NB4 (cell line): Measurements from ENCODE around the gene PIK3R3.

Experiments
- DNase-seq: peaks from one replicate; pipeline ENCODE4 v3.0.0; 2010; ENCODE audit warnings: low read depth
- H3K4me3 ChIP-seq: one replicate; pipeline ENCODE4 v1.5.1; 2011; ENCODE audit warnings: mild to moderate bottlenecking, low read depth, low read length, moderate library complexity
- MAX ChIP-seq: IDR thresholded peaks from 2 replicates; pipeline ENCODE4 v1.6.1; 2011; ENCODE audit warnings: low read depth, low read length
- MYC ChIP-seq: IDR thresholded peaks from 2 replicates; pipeline ENCODE4 v1.6.1; 2011; ENCODE audit warnings: low read depth, low read length
- POLR2A ChIP-seq: IDR thresholded peaks from 2 replicates; pipeline ENCODE4 v1.6.1; 2011; ENCODE audit warnings: mild to moderate bottlenecking; ENCODE audit not compliant: insufficient read length; ENCODE audit errors: extremely low read depth
- TF ChIP-seq, protein P1 (sequence below): IDR thresholded peaks from one replicate; pipeline ENCODE4 v1.5.1; 2012; ENCODE audit warnings: low read depth, low read length

Gene PIK3R3

DNA sequence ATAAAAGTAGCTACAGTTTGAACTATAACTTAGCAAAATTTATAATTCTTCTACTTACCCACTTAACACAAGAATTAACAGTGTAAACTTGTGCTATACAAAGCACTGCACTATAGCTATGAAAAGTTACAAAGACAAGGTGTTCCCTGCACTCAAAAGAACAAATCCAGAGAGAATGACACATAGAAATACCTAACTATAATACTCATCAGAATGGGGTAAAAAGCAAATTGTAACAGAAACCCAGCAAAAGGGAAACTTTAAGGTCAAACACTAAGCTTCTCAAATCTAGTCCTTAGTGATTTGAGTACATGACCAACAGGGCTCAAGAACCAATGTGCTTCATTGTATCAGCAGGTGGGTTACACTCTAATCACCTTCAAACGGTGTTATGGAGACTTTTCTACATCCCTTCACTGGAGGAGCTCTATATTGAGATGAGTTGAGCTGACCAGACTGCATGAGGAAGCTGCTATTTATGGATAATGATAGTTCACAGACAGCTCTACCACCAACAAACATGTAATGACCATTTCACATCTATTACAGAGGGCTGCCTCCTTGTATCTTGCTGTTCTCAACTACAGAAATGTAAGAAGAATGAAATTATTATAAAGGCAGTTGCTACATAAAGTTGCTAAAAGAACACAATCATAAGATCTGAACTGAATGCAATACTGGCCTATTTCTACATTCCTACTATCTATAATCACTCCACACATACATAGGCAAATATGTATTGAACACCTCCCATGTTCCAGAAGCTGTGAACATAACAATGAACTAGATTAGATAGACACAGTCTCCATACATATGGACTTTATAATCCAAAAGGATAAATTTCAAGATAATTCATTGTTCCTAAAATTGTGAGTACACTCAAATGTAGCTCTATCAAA, 47.6 kb downstream of the PIK3R3 start:
- no peak for DNase-seq
- no peak overlapping the region for H3K4me3 ChIP-seq
- TF ChIP-seq, protein P1, sequence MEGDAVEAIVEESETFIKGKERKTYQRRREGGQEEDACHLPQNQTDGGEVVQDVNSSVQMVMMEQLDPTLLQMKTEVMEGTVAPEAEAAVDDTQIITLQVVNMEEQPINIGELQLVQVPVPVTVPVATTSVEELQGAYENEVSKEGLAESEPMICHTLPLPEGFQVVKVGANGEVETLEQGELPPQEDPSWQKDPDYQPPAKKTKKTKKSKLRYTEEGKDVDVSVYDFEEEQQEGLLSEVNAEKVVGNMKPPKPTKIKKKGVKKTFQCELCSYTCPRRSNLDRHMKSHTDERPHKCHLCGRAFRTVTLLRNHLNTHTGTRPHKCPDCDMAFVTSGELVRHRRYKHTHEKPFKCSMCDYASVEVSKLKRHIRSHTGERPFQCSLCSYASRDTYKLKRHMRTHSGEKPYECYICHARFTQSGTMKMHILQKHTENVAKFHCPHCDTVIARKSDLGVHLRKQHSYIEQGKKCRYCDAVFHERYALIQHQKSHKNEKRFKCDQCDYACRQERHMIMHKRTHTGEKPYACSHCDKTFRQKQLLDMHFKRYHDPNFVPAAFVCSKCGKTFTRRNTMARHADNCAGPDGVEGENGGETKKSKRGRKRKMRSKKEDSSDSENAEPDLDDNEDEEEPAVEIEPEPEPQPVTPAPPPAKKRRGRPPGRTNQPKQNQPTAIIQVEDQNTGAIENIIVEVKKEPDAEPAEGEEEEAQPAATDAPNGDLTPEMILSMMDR = no peak
- TF ChIP-seq MYC (no peak), POLR2A (no peak), MAX (no peak)

DNA sequence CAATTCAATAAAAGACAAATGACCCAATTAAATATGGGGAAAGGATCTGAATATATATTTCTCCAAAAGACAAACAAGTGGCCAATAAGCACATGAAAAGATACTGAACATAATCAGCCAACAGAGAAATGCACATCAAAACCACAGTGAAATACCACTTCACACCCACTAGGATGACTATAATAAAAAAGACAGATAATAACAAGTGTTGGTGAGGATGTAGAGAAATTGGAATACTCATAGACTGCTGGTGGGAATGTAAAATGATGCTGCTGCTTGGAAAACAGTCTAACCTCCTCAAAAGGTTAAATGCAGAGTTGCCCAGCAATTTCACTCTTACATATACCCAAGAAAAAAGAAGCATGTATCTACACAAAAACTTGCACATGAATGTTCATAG, 48.9 kb downstream of the PIK3R3 start:
- TF ChIP-seq POLR2A (no peak), MYC (no peak), MAX (no peak)
- TF ChIP-seq, protein P1 = no peak
- H3K4me3 ChIP-seq = no peak overlapping the region
- no peak for DNase-seq

- TF ChIP-seq POLR2A (no peak), MYC (no peak), MAX (no peak)
- TF ChIP-seq, protein P1 = no peak
- DNase-seq = no peak
- no peak overlapping the region for H3K4me3 ChIP-seq
These were observed 50.8 kb downstream of the PIK3R3 start for GRCh38 chr1:46081619-46082018.

GRCh38 chr1:46081206-46081605, 51.2 kb downstream of the PIK3R3 start:
- TF ChIP-seq, protein P1 = no peak
- TF ChIP-seq MAX (no peak), POLR2A (no peak), MYC (no peak)
- DNase-seq = no peak

DNA sequence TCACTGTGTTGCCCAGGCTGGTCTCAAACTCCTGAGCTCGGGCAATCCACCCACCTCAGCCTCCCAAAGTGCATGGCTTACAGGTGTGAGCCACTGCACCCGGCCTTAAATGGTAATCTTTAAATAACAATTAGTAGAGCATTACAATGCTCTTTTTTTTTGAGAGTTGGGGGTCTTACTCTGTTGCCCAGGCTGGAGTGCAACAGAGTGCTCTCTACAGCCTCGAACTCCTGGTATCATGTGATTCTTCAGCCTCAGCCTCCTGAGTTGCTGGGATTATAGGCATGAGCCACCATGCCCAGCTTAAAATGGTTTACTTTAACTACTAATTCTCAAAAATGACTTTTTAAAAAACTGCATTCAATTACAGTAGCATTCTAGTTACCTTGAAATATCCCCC, 52.2 kb downstream of the PIK3R3 start:
- no peak for TF ChIP-seq POLR2A
- TF ChIP-seq, protein P1 = no peak
- TF ChIP-seq MYC = no peak
- no peak for TF ChIP-seq MAX
- H3K4me3 ChIP-seq = no peak overlapping the region
- DNase-seq = no peak

More at GRCh38 chr1:46081206-46081605, 51.2 kb downstream of the PIK3R3 start:
- no peak overlapping the region for H3K4me3 ChIP-seq
